Fibroblast of lung (primary cell): ENCODE results near the gene PDE10A. TPM values are rescaled to one million over a fixed set of nuclear protein-coding genes. Genes with fewer than 3 reads are reported as not detected.

Experiments
- DNase-seq, 2 donors: peaks; one replicate each; pipeline versions ENCODE4 v3.0.0 to v3.0.0-alpha.2; 2010; ENCODE audit warnings: low read depth in 2 of 2
- H2AFZ ChIP-seq: 2 replicates; pipeline ENCODE4 v1.5.1; 2012; ENCODE audit warnings: low read length, control low read depth, inconsistent platforms
- H3K27ac ChIP-seq: 2 replicates; pipeline ENCODE4 v1.5.1; 2011; ENCODE audit warnings: low read length, control low read depth; ENCODE audit not compliant: insufficient read depth
- H3K27me3 ChIP-seq: 2 replicates; pipeline ENCODE4 v1.5.1; 2011; ENCODE audit warnings: mild to moderate bottlenecking, low read length; ENCODE audit not compliant: control insufficient read depth, insufficient read depth
- H3K36me3 ChIP-seq: 2 replicates; pipeline ENCODE4 v1.5.1; 2011; ENCODE audit warnings: low read length; ENCODE audit not compliant: control insufficient read depth, insufficient read depth
- H3K4me1 ChIP-seq: 2 replicates; pipeline ENCODE4 v1.5.1; 2011; ENCODE audit warnings: low read length; ENCODE audit not compliant: control insufficient read depth, insufficient read depth; ENCODE audit errors: extremely low read depth
- H3K4me2 ChIP-seq: 2 replicates; pipeline ENCODE4 v1.5.1; 2011; ENCODE audit warnings: low read length, control low read depth; ENCODE audit not compliant: insufficient read depth; ENCODE audit errors: extremely low read depth
- H3K4me3 ChIP-seq, 4 experiments: fragments of 200-600 bp in 1 of 4; sonication (generic) in 1 of 4; replicated peaks in 1 of 4; 2 replicates each; pipeline ENCODE4 v1.5.1; 2011 to 2016; ENCODE audit warnings: low read length in 4 of 4, low read depth in 3 of 4, mild to moderate bottlenecking in 3 of 4, control low read depth in 2 of 4, inconsistent platforms in 1 of 4, mixed read lengths in 1 of 4; ENCODE audit not compliant: insufficient read depth in 1 of 4; ENCODE audit errors: control extremely low read depth in 1 of 4
- H3K79me2 ChIP-seq: 2 replicates; pipeline ENCODE4 v1.5.1; 2012; ENCODE audit warnings: mild to moderate bottlenecking, low read length, inconsistent platforms; ENCODE audit not compliant: control insufficient read depth, insufficient read depth
- H3K9ac ChIP-seq: 2 replicates; pipeline ENCODE4 v1.5.1; 2011; ENCODE audit warnings: mild to moderate bottlenecking, low read length, control low read depth; ENCODE audit not compliant: insufficient read depth
- H3K9me3 ChIP-seq: 2 replicates; pipeline ENCODE4 v1.5.1; 2012; ENCODE audit warnings: low read depth, low read length; ENCODE audit not compliant: control insufficient read depth, insufficient read depth
- H4K20me1 ChIP-seq: 2 replicates; pipeline ENCODE4 v1.5.1; 2011; ENCODE audit warnings: low read length; ENCODE audit not compliant: control insufficient read depth, insufficient read depth; ENCODE audit errors: extremely low read depth
- CTCF ChIP-seq, 2 donors: IDR thresholded peaks in 1 of 2; conservative IDR thresholded peaks in 1 of 2; 1 replicate in 1 of 2; 2 replicates in 1 of 2; pipeline ENCODE4 v1.5.1; 2011 to 2012; ENCODE audit warnings: low read length in 2 of 2, control low read depth in 1 of 2, inconsistent platforms in 1 of 2, low read depth in 1 of 2, mild to moderate bottlenecking in 1 of 2
- EZH2 ChIP-seq: IDR thresholded peaks from 2 replicates; pipeline ENCODE4 v1.5.1; 2012; ENCODE audit warnings: low read length, control low read depth, mild to moderate bottlenecking; ENCODE audit errors: missing control alignments
- polyA plus RNA-seq, 2 donors: library from polyadenylated mRNA; depleted of rRNA in 1 of 2; stranded (reverse) in 1 of 2; unstranded in 1 of 2; fragments of >200 nt; gene quantifications; 2 replicates each; pipeline ENCODE4 v1.2.1, GENCODE V29; 2011 to 2012; ENCODE audit warnings: missing spikeins in 1 of 2
- total RNA-seq: library from RNA; depleted of rRNA; stranded (reverse); fragments of >200 nt; gene quantifications from 2 replicates; pipeline ENCODE4 v1.2.1, GENCODE V29; 2014

PDE10A gene
- total and polyA plus RNA-seq, 2 donors (not counting 1 experiment from before 2014, with no cell fraction given): under 0.01 to 0.19 TPM

GRCh38 chr6:165679326-165679725, 16.3 kb upstream of the PDE10A start:
- no peak for TF ChIP-seq CTCF (conservative IDR thresholded peaks at IDR 0.05 in 1 of 2, IDR thresholded peaks at IDR 0.05 in 1 of 2; ENCODE audit: low read depth in 1 of 2, low read length in 2 of 2)
- no peak for TF ChIP-seq EZH2
- no peak overlapping the region for H3K27ac ChIP-seq
- H3K36me3 ChIP-seq: no peaks in the 10 kb centered on the region
- no peak overlapping the region for H2AFZ ChIP-seq
- H3K4me3 ChIP-seq: no peak overlapping the region
- no peaks in the 10 kb centered on the region for H3K4me1 ChIP-seq
- H3K9ac ChIP-seq: no peak overlapping the region
- no peaks in the 10 kb centered on the region for H3K9me3 ChIP-seq
- H3K27me3 ChIP-seq: no peaks in the 10 kb centered on the region
- H3K4me2 ChIP-seq: no peak overlapping the region
- no peak for DNase-seq
- no peaks in the 10 kb centered on the region for H3K79me2 ChIP-seq
- no peaks in the 10 kb centered on the region for H4K20me1 ChIP-seq

GRCh38 chr6:165678904-165679303, 15.9 kb upstream of the PDE10A start:
- no peak overlapping the region for H3K4me2 ChIP-seq
- no peaks in the 10 kb centered on the region for H3K9me3 ChIP-seq
- H2AFZ ChIP-seq: no peak overlapping the region
- no peak overlapping the region for H3K27ac ChIP-seq
- no peaks in the 10 kb centered on the region for H3K27me3 ChIP-seq
- no peaks in the 10 kb centered on the region for H3K4me1 ChIP-seq
- H3K9ac ChIP-seq: no peak overlapping the region
- no peak for DNase-seq
- no peak overlapping the region for H3K4me3 ChIP-seq
- H4K20me1 ChIP-seq: no peaks in the 10 kb centered on the region
- no peaks in the 10 kb centered on the region for H3K79me2 ChIP-seq
- H3K36me3 ChIP-seq: no peaks in the 10 kb centered on the region
- TF ChIP-seq EZH2 (no peak), CTCF (conservative IDR thresholded peaks at IDR 0.05 in 1 of 2, IDR thresholded peaks at IDR 0.05 in 1 of 2; ENCODE audit: low read depth in 1 of 2, low read length in 2 of 2) (no peak)

- Histone ChIP-seq H3K9ac (no peak overlapping the region), H3K4me3 (no peak overlapping the region), H3K36me3 (no peaks in the 10 kb centered on the region), H3K4me1 (no peaks in the 10 kb centered on the region), H2AFZ (no peak overlapping the region), H3K9me3 (no peaks in the 10 kb centered on the region), H3K79me2 (no peaks in the 10 kb centered on the region), H4K20me1 (no peaks in the 10 kb centered on the region), H3K27ac (no peak overlapping the region), H3K4me2 (no peak overlapping the region), H3K27me3 (no peaks in the 10 kb centered on the region)
- TF ChIP-seq CTCF (conservative IDR thresholded peaks at IDR 0.05 in 1 of 2, IDR thresholded peaks at IDR 0.05 in 1 of 2; ENCODE audit: low read depth in 1 of 2, low read length in 2 of 2) (no peak), EZH2 (no peak)
- no peak for DNase-seq
Observed at GRCh38 chr6:165678429-165678828, 15.4 kb upstream of the PDE10A start.
